Breast epithelium (tissue), 3 donors: Measurements from ENCODE around the gene UBL7.

Experiments used
- POLR2A ChIP-seq: fragments of 450-650 bp; IDR thresholded peaks from one replicate; pipeline ENCODE4 v1.6.1; 2016; ENCODE audit warnings: antibody characterized with exemption, mild to moderate bottlenecking, moderate library complexity
- TF ChIP-seq, protein P1 (sequence below), 3 donors: fragments of 450-650 bp; IDR thresholded peaks; one replicate each; pipeline ENCODE4 v1.5.1; 2016 to 2017; ENCODE audit warnings: antibody characterized with exemption in 3 of 3, mild to moderate bottlenecking in 3 of 3, moderate library complexity in 3 of 3

GRCh38 chr15:74505837-74506514 is 45.0 kb upstream of the UBL7 start:
- TF ChIP-seq, protein P1, sequence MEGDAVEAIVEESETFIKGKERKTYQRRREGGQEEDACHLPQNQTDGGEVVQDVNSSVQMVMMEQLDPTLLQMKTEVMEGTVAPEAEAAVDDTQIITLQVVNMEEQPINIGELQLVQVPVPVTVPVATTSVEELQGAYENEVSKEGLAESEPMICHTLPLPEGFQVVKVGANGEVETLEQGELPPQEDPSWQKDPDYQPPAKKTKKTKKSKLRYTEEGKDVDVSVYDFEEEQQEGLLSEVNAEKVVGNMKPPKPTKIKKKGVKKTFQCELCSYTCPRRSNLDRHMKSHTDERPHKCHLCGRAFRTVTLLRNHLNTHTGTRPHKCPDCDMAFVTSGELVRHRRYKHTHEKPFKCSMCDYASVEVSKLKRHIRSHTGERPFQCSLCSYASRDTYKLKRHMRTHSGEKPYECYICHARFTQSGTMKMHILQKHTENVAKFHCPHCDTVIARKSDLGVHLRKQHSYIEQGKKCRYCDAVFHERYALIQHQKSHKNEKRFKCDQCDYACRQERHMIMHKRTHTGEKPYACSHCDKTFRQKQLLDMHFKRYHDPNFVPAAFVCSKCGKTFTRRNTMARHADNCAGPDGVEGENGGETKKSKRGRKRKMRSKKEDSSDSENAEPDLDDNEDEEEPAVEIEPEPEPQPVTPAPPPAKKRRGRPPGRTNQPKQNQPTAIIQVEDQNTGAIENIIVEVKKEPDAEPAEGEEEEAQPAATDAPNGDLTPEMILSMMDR (IDR thresholded peaks at IDR 0.05) = no peak
- TF ChIP-seq POLR2A = no peak
